ENCODE data around the gene MGAT2.

- TF ChIP-seq, protein P1, sequence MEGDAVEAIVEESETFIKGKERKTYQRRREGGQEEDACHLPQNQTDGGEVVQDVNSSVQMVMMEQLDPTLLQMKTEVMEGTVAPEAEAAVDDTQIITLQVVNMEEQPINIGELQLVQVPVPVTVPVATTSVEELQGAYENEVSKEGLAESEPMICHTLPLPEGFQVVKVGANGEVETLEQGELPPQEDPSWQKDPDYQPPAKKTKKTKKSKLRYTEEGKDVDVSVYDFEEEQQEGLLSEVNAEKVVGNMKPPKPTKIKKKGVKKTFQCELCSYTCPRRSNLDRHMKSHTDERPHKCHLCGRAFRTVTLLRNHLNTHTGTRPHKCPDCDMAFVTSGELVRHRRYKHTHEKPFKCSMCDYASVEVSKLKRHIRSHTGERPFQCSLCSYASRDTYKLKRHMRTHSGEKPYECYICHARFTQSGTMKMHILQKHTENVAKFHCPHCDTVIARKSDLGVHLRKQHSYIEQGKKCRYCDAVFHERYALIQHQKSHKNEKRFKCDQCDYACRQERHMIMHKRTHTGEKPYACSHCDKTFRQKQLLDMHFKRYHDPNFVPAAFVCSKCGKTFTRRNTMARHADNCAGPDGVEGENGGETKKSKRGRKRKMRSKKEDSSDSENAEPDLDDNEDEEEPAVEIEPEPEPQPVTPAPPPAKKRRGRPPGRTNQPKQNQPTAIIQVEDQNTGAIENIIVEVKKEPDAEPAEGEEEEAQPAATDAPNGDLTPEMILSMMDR (conservative IDR thresholded peaks at IDR 0.05 in 1 of 2, IDR thresholded peaks at IDR 0.05 in 1 of 2; ENCODE audit: extremely low read depth in 1 of 2, insufficient read depth in 1 of 2, low read depth in 1 of 2, low read length in 2 of 2), result no peak
- no peak for TF ChIP-seq EZH2 (IDR thresholded peaks at IDR 0.05; ENCODE audit: borderline replicate concordance, low read length)
Observed at GRCh38 chr14:49670475-49670874, 49.9 kb downstream of the MGAT2 start.
